GM13976 (cell line): ENCODE measurements around the gene SPPL2B.

Experiments
- DNase-seq: peaks from one replicate; pipeline ENCODE4 v3.0.0; 2012; ENCODE audit warnings: low spot score
- CTCF ChIP-seq: IDR thresholded peaks from 2 replicates; pipeline ENCODE4 v1.5.1; 2012; ENCODE audit warnings: borderline replicate concordance, mild to moderate bottlenecking; ENCODE audit not compliant: insufficient read depth; ENCODE audit errors: extremely low read depth, missing control alignments, control extremely low read depth
- in situ Hi-C: fragments of 300-500 bp; cut with MboI; formaldehyde crosslinking; loops from one replicate; pipeline ENCODE4 v1.12.0; 2022; ENCODE audit warnings: low sequenced_read_pairs, mixed read lengths, inconsistent platforms; ENCODE audit not compliant: unreplicated experiment

Gene SPPL2B

DNA sequence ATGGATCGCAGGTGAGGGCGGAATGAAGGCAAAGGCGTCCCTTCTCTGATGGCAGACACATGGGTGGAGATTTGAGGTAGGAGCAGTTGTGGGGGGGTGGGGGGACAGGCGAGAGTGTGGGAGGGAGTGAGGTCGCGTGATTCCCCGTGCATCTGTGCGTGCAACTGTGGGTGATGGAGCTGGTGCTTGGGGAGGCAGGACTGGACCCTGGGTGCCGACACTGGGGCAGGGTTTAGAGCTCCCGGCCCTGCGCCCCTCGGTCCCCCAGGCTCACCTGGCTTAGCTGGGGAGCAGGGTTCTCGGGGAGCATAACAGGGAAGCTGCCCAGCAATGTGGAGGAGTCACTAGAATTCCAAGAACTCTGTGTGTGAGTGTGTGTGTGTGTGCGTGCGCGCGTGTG lies 34.9 kb downstream of the SPPL2B start:
- no peak for TF ChIP-seq CTCF
- in situ Hi-C loops: no loop called here
- no peak for DNase-seq

DNA sequence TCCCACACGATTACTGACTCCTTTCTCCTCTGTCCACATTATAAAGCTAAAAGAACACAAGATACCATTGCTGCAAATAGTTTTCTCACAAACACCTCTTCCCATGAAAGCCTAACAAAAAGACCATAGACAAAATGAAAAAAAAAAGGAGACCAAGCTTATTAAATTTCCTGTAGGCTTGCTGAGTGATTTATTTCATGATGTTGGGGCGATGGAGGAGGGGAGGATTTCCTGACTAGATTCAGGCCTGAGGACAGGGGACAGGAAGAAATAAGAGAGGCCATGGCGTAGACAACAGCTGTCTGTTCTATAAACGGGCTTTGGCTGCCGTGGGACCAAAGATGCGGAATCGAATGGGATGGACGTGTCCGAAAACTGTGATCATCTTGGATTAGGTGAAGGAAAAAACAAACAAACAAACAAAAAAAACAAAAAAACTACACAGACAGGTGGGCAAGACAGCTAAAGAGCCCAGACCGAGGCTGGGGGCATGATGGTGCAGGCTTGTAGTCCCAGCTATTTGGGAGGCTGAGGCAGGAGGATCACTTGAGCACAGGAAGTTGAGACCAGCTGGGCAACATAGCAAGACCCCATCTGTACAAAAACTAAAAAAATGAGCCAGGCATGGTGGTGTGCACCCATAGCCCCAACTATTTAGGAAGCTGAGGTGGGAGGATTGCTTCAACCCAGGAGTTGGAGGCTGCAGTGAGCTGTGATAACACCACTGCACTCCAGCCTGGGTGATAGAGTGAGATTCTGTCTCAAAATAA lies 36.9 kb downstream of the SPPL2B start:
- in situ Hi-C loops: no loop called here

DNA sequence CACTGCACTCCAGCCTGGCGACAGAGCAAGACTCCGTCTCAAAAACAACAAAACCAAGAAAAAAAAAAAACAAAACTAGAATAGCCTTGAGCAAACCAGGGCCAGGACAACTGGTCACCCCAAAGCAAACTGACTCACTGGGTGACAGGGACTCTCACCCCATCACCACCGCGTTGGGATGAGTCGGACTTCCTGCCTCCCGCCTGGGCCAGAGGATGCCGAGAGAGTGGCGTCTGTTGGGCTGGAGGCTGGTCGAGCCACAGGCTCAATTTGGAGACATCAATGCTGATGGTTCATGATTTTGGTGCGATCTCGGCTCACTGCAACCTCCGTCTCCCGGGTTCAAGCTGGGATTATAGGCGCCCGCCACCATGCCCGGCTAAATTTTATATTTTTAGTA lies 43.2 kb downstream of the SPPL2B start:
- TF ChIP-seq CTCF: no peak
- DNase-seq: no peak
- in situ Hi-C loops: no loop called here

More for the DNA sequence above, 36.9 kb downstream of the SPPL2B start:
- no peak for DNase-seq
- TF ChIP-seq CTCF: no peak

DNA sequence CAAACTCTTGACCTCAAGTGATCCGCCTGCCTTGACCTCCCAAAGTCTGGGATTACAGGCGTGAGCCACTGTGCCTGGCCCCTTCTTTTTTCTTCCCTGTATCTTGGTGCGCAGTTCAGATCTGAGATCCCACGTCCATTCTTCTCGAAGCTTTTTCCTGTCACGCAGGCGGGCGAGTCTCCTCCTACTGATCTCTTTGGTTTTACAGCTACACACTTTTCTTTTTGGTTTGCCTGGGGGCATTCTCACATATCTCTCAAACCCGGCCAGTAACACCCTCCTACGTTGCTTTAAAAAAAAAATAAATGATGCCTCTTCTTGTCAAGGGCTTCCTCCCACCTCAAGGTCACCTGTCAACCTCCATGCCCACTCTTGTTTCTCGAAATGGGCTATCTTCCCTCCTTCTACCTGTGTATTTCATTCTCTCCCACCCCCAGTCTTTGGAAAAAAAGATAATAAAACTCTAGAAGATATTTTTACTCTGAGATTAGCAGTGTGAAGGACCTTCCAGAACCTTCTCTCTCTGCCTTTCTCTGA lies 43.7 kb downstream of the SPPL2B start:
- no peak for DNase-seq

DNA sequence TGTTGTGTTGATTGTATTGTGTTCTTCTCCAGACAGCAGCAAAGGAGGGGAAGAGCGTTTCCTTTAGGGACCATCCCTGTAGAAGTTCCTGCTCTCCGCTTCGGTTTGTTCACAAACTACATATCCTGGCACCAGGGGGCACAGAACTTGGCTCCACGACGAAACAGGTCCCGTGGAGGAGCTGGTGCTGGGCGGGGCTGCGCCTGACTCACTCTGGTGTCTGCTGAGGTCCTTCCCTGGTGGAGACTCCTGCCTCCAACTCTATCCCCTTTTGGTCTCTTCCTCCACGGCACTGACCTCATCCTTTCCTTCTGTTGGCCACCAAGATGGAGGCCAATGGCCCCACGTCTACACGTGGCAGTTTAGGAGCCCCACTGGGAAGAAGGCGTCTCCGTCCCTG lies 46.3 kb downstream of the SPPL2B start:
- no peak for TF ChIP-seq CTCF
- in situ Hi-C loops: no loop called here
- DNase-seq: no peak

More for the DNA sequence above, 43.7 kb downstream of the SPPL2B start:
- no peak for TF ChIP-seq CTCF
- in situ Hi-C loops: no loop called here

DNA sequence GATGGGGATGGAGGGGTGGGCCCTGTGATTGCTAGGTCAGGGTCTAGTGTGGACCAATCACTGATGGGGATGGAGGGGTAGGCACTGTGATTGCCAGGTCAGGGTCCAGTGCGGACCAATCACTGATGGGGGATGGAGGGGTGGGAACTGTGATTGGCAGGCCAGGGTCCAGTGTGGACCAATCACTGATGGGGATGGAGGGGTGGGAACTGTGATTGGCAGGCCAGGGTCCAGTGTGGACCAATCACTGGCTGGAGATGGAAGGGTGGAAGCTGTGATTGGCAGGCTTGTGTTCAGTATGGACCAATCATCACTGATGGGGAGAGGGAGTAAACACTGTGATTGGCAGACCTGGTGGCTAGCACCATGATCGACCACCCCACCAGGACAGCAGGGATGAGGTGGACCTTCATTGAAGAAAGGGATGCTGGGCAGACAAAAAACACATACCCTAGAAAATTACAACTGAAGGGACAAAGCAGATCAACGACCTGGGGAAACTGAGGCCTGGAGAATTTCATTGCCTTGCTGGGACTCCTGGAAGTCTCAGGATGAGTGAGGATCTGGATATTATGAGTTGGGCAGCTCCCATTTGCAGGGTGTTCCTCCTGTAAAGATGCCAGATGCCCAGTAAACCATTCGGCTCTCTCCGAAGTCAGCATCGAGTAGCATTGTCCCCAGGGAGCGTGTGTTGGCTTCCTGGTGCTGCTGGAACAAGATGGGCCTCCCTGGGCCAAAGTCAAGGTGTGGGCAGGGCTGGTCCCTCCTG lies 47.1 kb downstream of the SPPL2B start:
- TF ChIP-seq CTCF: no peak
- no peak for DNase-seq
- in situ Hi-C loops: no loop called here
